Measurements from ENCODE around the gene TGFBR2. TPM values are rescaled to one million over a fixed set of nuclear protein-coding genes. Genes with fewer than 3 reads are reported as not detected.

TGFBR2 gene
- total RNA-seq, 1 donor from 2014 or later: 289 TPM

DNA sequence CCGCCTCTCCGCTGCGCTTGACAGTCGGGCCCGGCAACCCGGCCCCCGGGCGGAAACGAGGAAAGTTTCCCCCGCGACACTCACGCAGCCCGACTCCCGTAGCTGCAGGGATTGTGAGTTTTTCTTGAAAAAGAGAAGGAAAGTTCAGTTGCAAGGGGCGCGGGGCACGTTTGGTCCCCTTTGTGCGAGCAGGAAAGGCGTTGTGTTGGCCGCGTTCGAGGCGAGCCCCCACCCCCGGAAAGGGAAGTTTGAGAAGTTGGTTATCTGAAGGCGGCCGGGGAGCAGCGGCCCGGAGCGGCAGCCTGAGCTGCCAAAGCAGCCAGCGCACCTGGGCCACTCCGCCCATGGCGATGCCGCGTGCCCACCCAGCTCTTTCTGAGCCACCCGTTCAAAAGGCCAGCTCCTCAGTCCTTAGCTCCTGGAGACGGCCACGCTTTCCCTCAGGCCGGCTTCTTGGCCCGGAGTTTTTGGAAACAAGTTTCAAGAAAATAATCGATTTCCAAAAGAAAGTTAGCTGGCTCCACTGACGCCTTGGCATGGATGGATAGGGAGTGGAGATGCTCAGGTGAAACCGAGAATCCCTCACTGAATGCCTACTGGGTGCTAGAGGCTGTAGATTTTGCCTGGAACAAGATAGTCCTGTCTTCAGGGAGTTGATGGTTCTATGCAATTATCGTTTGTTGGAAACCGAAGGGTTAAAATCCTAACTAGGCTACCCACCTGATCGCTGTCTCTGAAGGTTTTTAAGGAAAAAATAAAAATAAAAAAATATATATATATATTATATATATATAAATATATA is 832 bp downstream of the TGFBR2 start:
- TF ChIP-seq, protein P1, sequence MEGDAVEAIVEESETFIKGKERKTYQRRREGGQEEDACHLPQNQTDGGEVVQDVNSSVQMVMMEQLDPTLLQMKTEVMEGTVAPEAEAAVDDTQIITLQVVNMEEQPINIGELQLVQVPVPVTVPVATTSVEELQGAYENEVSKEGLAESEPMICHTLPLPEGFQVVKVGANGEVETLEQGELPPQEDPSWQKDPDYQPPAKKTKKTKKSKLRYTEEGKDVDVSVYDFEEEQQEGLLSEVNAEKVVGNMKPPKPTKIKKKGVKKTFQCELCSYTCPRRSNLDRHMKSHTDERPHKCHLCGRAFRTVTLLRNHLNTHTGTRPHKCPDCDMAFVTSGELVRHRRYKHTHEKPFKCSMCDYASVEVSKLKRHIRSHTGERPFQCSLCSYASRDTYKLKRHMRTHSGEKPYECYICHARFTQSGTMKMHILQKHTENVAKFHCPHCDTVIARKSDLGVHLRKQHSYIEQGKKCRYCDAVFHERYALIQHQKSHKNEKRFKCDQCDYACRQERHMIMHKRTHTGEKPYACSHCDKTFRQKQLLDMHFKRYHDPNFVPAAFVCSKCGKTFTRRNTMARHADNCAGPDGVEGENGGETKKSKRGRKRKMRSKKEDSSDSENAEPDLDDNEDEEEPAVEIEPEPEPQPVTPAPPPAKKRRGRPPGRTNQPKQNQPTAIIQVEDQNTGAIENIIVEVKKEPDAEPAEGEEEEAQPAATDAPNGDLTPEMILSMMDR (IDR thresholded peaks at IDR 0.05): no peak
- peak; percentile 88 for DNase-seq
- Histone ChIP-seq H3K27me3 (ENCODE audit: low read depth) (no peaks in the 10 kb centered on the region), H3K36me3 (no peaks in the 10 kb centered on the region), H3K9me3 (no peaks in the 10 kb centered on the region), H3K4me1 (peaks cover 61% of the 10 kb centered on the region), H3K4me3 (peak overlapping the region; percentile 94), H3K27ac (peak overlapping the region; percentile 100)
- intact Hi-C loops (cut with DNase I): no loop called here
- peak; percentile 64 to 65 for ATAC-seq

DNA sequence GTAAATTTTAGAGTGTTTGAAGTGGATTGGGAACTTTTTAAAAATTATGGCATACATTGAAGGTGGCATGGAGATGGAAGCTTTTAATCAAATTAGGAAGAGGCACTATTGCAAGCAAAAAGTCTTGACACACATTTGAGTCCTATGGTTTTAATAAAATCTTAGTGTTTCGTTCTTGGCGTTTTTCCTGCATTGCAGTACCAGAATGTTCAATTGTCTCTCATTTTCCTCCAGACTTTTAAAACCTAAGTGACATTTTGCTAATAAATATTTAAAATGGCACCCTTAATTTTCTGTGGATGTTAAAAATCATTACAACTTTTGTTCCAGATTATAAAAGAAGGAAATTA is 2.2 kb downstream of the TGFBR2 start:
- peaks cover 64% of the 10 kb centered on the region for H3K4me1 ChIP-seq
- H3K27ac ChIP-seq: peak overlapping the region; percentile 100
- DNase-seq (no peak), ATAC-seq (no peak)
- peak overlapping the region; percentile 94 for H3K4me3 ChIP-seq
- TF ChIP-seq, protein P1 (IDR thresholded peaks at IDR 0.05): no peak
- intact Hi-C loops (cut with DNase I): no loop called here
- H3K9me3 ChIP-seq: no peaks in the 10 kb centered on the region
- no peaks in the 10 kb centered on the region for H3K27me3 ChIP-seq (ENCODE audit: low read depth)
- no peaks in the 10 kb centered on the region for H3K36me3 ChIP-seq

DNA sequence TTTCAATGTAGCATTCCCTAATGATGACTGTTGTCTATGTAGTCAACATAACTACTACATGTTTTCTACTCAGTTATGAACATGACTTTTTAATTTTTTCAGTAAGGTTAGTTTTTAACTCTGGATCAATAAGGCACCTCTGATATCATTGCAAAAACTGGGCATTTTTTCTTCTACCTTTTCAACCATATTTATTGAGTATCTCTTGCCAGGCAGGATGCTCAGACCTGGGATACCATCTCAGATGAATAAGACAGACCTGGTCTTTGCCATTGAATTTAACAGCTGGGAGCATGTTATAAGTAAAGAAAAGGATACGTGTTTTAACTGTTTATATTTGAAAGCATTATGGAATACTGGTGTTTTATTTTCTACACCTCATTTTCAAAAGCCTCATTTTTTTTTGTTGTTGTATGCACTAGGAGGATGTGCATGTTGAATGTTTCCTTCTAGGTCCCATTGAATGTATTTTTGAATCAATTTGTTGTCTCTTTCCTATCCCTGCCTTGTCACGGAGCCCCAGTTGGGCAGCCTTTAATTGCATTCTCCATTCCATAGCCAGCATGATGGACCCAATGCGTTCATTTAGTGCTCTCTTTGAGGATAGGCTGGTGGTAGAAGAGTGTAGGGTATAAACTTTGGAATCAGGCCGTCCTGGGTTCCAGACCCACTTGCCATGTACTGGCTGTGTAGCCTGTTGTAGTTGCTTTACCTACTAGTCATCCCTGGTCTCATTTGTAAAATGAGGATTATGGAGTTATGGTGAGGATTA is 3.7 kb downstream of the TGFBR2 start:
- Histone ChIP-seq H3K9me3 (no peaks in the 10 kb centered on the region), H3K4me1 (peaks cover 67% of the 10 kb centered on the region), H3K27me3 (ENCODE audit: low read depth) (no peaks in the 10 kb centered on the region), H3K36me3 (no peaks in the 10 kb centered on the region), H3K27ac (peak overlapping the region; percentile 100), H3K4me3 (peak overlapping the region; percentile 94)
- ATAC-seq (no peak), DNase-seq (no peak)
- intact Hi-C loops (cut with DNase I): no loop called here
- TF ChIP-seq, protein P1 (IDR thresholded peaks at IDR 0.05): no peak

DNA sequence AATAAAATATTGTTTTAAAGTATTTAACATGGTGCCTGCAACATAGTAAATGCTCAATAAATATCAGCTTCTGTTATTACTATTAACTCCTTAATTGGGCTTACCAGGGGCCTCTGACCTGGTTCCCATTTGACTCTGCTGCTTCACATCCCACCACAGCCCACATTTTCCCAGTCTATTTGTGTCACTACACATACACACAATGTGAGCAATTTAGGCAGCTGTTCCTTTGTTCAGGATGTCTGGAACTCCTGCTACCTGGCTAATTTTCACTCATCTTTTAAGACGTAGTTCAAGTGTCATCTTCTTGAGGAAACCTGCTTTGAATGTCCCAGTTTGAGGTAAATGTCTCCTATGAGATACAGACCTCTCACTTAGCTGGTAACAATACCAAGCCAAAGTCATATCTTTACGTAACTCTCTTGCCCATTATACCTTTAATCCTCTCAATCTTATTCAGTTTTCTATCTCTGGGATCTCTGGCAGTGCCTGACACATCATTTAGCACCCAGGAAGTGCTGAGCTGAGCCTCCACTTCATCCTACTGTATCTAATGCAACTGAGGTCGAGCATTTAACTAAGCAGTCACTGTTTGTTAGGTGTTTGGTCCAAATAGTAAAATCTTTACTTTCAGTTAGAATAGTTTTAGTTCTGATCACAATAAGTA is 4.4 kb downstream of the TGFBR2 start:
- H3K4me3 ChIP-seq: peak overlapping the region; percentile 94
- no peak for ATAC-seq
- H3K36me3 ChIP-seq: no peaks in the 10 kb centered on the region
- H3K27ac ChIP-seq: peak overlapping the region; percentile 100
- H3K4me1 ChIP-seq: peaks cover 67% of the 10 kb centered on the region
- no peaks in the 10 kb centered on the region for H3K27me3 ChIP-seq (ENCODE audit: low read depth)
- TF ChIP-seq, protein P1 (IDR thresholded peaks at IDR 0.05): no peak
- H3K9me3 ChIP-seq: no peaks in the 10 kb centered on the region
- no peak for DNase-seq
- intact Hi-C loops (cut with DNase I): no loop called here

DNA sequence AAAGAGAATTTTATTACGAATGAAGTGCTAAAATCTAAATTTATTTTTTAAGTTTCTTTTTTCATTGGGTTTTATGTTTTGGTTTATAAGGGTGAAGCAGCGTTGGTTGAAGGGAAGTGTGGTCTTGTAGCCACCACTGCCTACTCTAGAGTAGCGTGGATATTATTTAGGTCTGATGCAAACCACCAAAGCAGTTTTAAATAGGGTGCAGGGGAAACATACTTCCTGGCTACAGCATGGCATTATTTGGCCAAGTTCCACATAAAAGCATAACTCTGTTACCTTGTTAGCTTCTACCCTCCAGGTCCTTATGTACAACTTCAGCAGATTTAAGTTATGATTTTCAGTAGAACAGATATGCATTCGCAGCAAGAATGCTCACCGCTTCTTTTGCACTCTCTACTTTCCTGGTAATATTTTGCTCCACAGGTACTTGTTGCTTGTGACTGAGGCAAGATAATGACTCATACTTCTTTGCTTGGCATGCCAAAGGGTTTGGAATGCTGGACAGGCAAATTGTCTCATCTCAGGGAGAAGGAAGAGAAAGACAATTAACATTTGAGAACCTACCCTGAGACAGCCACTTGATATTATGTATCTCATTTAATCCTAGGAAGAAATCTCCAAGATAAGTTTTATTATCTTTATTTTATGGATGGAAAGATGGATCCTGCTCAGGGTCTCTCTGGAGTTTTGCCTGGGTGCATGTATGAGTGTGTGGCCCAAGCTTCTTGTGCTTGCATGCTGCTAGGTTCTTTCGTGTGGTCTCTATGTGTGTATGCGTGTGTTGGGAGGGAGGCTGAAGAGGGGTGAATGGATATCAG is 5.4 kb downstream of the TGFBR2 start:
- H3K4me1 ChIP-seq: peaks cover 74% of the 10 kb centered on the region
- peak overlapping the region; percentile 94 for H3K4me3 ChIP-seq
- TF ChIP-seq, protein P1 (IDR thresholded peaks at IDR 0.05): no peak
- H3K27ac ChIP-seq: peak overlapping the region; percentile 20
- no peaks in the 10 kb centered on the region for H3K9me3 ChIP-seq
- intact Hi-C loops (cut with DNase I): no loop called here
- DNase-seq (no peak), ATAC-seq (peak; percentile 36 to 40)
- H3K27me3 ChIP-seq (ENCODE audit: low read depth): no peaks in the 10 kb centered on the region
- H3K36me3 ChIP-seq: no peaks in the 10 kb centered on the region

Measured in lower lobe of right lung (tissue), 2 donors.